Duodenal mucosa (tissue), 2 donors: ENCODE measurements around the gene EPHB2.

Experiments
- H3K27ac ChIP-seq: one replicate; pipeline ENCODE4 v1.7.0; 2013; ENCODE audit warnings: low read depth, low read length
- H3K27me3 ChIP-seq, 2 donors: one replicate each; pipeline ENCODE4 v1.7.0; 2013; ENCODE audit warnings: low read length in 2 of 2, control low read depth in 1 of 2; ENCODE audit not compliant: insufficient read depth in 2 of 2, control insufficient read depth in 1 of 2
- H3K36me3 ChIP-seq, 2 donors: one replicate each; pipeline ENCODE4 v1.7.0; 2013; ENCODE audit warnings: low read length in 2 of 2, control low read depth in 1 of 2; ENCODE audit not compliant: insufficient read depth in 2 of 2, control insufficient read depth in 1 of 2
- H3K4me1 ChIP-seq, 2 donors: one replicate each; pipeline ENCODE4 v1.7.0; 2013; ENCODE audit warnings: low read length in 2 of 2, control low read depth in 1 of 2; ENCODE audit not compliant: insufficient read depth in 2 of 2, control insufficient read depth in 1 of 2
- H3K4me3 ChIP-seq, 2 donors: one replicate each; pipeline ENCODE4 v1.7.0; 2013; ENCODE audit warnings: low read length in 2 of 2, low read depth in 1 of 2
- H3K9ac ChIP-seq, 2 donors: one replicate each; pipeline ENCODE4 v1.7.0; 2013; ENCODE audit warnings: low read length in 2 of 2, low read depth in 1 of 2
- H3K9me3 ChIP-seq, 2 donors: one replicate each; pipeline ENCODE4 v1.7.0; 2013; ENCODE audit warnings: low read length in 2 of 2, control low read depth in 1 of 2; ENCODE audit not compliant: control insufficient read depth in 1 of 2

The EPHB2 gene

DNA sequence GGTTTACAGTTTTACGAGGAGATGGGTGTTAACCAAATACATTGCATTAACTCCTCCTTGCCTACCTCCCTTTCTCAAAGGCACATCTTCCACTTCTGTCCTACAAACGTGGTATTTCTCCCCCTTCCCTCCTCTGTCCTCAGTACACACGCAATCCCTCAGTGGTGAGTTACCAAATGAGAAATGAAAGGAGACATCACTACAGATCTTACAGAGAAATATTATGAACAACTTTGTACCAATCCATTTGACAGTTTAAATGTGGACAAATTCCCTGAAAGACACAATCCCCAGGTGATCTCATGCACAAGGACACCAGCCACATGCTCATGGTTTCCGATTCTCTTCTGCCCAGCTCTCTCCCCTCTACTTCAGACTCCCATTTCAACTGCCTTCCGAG lies 255.7 kb downstream of the EPHB2 start:
- Histone ChIP-seq H3K36me3 (no peaks in the 10 kb centered on the region), H3K4me3 (no peak overlapping the region), H3K27me3 (peaks cover 9 to 11% of the 10 kb centered on the region in 2 donors), H3K9me3 (no peaks in the 10 kb centered on the region), H3K27ac (no peak overlapping the region), H3K9ac (no peak overlapping the region), H3K4me1 (no peaks in the 10 kb centered on the region)

DNA sequence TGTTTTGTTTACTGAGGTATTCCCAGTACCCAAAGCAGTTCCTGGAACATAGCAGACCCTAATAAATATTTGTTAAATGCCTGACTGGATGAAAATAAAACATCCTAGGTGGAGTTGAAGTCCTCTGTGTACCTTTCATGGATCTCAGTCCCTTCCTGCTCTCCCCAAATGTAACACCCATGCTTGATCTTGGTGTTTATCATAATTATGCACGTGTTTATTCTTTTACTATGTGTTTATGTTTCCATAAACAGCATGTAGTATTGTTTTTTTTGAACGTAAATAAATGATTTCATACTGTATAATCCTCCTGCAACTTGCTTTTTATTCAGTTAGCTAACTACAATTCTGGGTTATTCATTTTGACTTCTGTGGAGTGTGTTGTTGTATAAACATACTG lies 257.2 kb downstream of the EPHB2 start:
- no peak overlapping the region for H3K4me3 ChIP-seq

GRCh38 chr1:22969304-22969709 lies 258.7 kb downstream of the EPHB2 start:
- no peaks in the 10 kb centered on the region for H3K4me1 ChIP-seq
- no peak overlapping the region for H3K4me3 ChIP-seq
- no peaks in the 10 kb centered on the region for H3K36me3 ChIP-seq
- H3K9ac ChIP-seq, result no peak overlapping the region
- H3K27me3 ChIP-seq, result peaks cover 11% of the 10 kb centered on the region in 2 donors
- no peak overlapping the region for H3K27ac ChIP-seq
- H3K9me3 ChIP-seq, result no peaks in the 10 kb centered on the region

More for the DNA sequence above, 257.2 kb downstream of the EPHB2 start:
- Histone ChIP-seq H3K9ac (no peak overlapping the region), H3K9me3 (no peaks in the 10 kb centered on the region), H3K27ac (no peak overlapping the region), H3K36me3 (no peaks in the 10 kb centered on the region), H3K27me3 (peaks cover 9 to 11% of the 10 kb centered on the region in 2 donors), H3K4me1 (no peaks in the 10 kb centered on the region)

- Histone ChIP-seq H3K4me1 (no peaks in the 10 kb centered on the region), H3K9ac (no peak overlapping the region), H3K27me3 (peaks cover 11% of the 10 kb centered on the region in 2 donors), H3K36me3 (no peaks in the 10 kb centered on the region), H3K27ac (no peak overlapping the region), H3K9me3 (no peaks in the 10 kb centered on the region), H3K4me3 (no peak overlapping the region)
Observed at GRCh38 chr1:22970096-22970495, 259.5 kb downstream of the EPHB2 start.
